ENCODE data around the gene TMEM47. TPM values are rescaled to one million over a fixed set of nuclear protein-coding genes. Genes with fewer than 3 reads are reported as not detected.

TMEM47 gene
- 27.3 and 28.5 TPM in 2 replicates for total RNA-seq (2021; fragmentation: NEBNext Ultra II Directional; extraction: Animal tissue kit (Norgen Biotek cat#: 25700))
- polyA plus RNA-seq (2011; rRNA removed) = 13.7 and 24.8 TPM in 2 replicates
- 18.5 TPM for polyA plus RNA-seq (2011; cell fraction: cytosol; rRNA removed)
- polyA plus RNA-seq (2011; cell fraction: nucleus; rRNA removed) = 16.4 TPM
- 11.7 to 23.4 TPM (median 15.7 TPM) in 4 replicates for polyA plus RNA-seq (2012, experiment 1 of 2)
- polyA plus RNA-seq (2012, experiment 2 of 2) = 2.1 TPM
- 40.2 TPM for polyA plus RNA-seq (2013, experiment 1 of 2)
- polyA plus RNA-seq (2013, experiment 2 of 2) = 41.3 TPM
- polyA minus RNA-seq (2011; rRNA and poly(A)+ RNA removed) = 29.0 and 46.5 TPM in 2 replicates
- polyA minus RNA-seq (2011; cell fraction: cytosol; rRNA and poly(A)+ RNA removed) = 15.9 TPM
- polyA minus RNA-seq (2011; cell fraction: nucleus; rRNA and poly(A)+ RNA removed) = 43.5 TPM
- long read RNA-seq, experiment 1, full-length matches to known transcripts = 14 of 39 reads
- long read RNA-seq, experiment 1, partial matches to known transcripts = 2 of 39 reads
- long read RNA-seq, experiment 1, other reads (novel, unspliced or antisense) = 23 of 39 reads
- long read RNA-seq, experiment 2, partial matches to known transcripts = 1 of 1 reads
- long read RNA-seq, experiment 2, other reads (novel, unspliced or antisense) = 0 of 1 reads

GRCh38 chrX:34656842-34657725, at the start of gene TMEM47:
TMEM47 (minus strand) TSS chrX:34657285; CDS start chrX:34657029, 256 bp downstream.
- H3K23me2 ChIP-seq (ENCODE audit: low read depth, low read length) = peaks cover 2% of the 10 kb centered on the region
- peaks cover 0 to 44% of the 10 kb centered on the region in 2 experiments; a peak in 3 of 4 replicates for H3K79me2 ChIP-seq (ENCODE audit: control insufficient read depth in 1 of 2, insufficient read depth in 2 of 2, low read length in 2 of 2)
- no peaks in the 10 kb centered on the region for H3K36me3 ChIP-seq (ENCODE audit: control insufficient read depth in 2 of 4, insufficient read depth in 4 of 4, low read length in 3 of 4)
- no peak within 1 kb of the TSS for H3K4ac ChIP-seq (replicated peaks; ENCODE audit: insufficient read length, low read depth, low read length)
- FAIRE-seq (no peak), DNase-seq (ENCODE audit: low read depth in 1 of 2, low spot score in 2 of 2) (peak; percentile 68 to 72)
- no peak within 1 kb of the TSS; the same call in 1 of the 2 replicates for H3K27ac ChIP-seq (ENCODE audit: low read depth, low read length)
- no peak within 1 kb of the TSS for H4K91ac ChIP-seq (replicated peaks; ENCODE audit: insufficient read length, low read length)
- H3K23ac ChIP-seq (ENCODE audit: insufficient read length) = no peak within 1 kb of the TSS
- H3K79me1 ChIP-seq (ENCODE audit: low read depth, low read length) = no peaks in the 10 kb centered on the region
- no peak within 1 kb of the TSS for H2BK15ac ChIP-seq (ENCODE audit: low read length)
- no peaks in the 10 kb centered on the region for H4K20me1 ChIP-seq (replicated peaks in 1 of 2; ENCODE audit: control insufficient read depth in 1 of 2, insufficient read depth in 2 of 2, low read length in 2 of 2)
- no peak within 1 kb of the TSS for H4K8ac ChIP-seq (ENCODE audit: extremely low read depth, insufficient read depth, low read length)
- H2BK5ac ChIP-seq (ENCODE audit: low read depth, low read length) = no peak within 1 kb of the TSS
- H2BK120ac ChIP-seq (replicated peaks; ENCODE audit: low read depth, low read length) = no peak within 1 kb of the TSS
- WGBS, 2 experiments (ENCODE audit: extremely low coverage in 1 of 2, insufficient coverage in 1 of 2, insufficient read length in 1 of 2, insufficient replicate concordance in 2 of 2, low coverage in 1 of 2, low lambda C conversion rate in 2 of 2, missing lambda C conversion rate in 1 of 2) = no CpG with 5 or more reads among the region's 100 CpGs
- no peaks in the 10 kb centered on the region for H3K9me3 ChIP-seq (ENCODE audit: insufficient read depth in 2 of 2, low read depth in 1 of 2, low read length in 1 of 2)
- CTCF ChIA-PET (ENCODE audit: partially characterized antibody) = interaction anchor here (0.9 kb wide), 1 partner anchor 24 kb away, joined by 3 read pairs; no protein-coding TSS in a partner anchor
- no peaks in the 10 kb centered on the region for H3K27me3 ChIP-seq (replicated peaks in 1 of 4; ENCODE audit: control insufficient read depth in 3 of 4, extremely low read depth in 1 of 4, insufficient read depth in 3 of 4, low read length in 3 of 4)
- peak within 1 kb of the TSS; percentile 43 for H4K5ac ChIP-seq (ENCODE audit: insufficient read length, low read depth, low read length)
- peak within 1 kb of the TSS; percentile 9 for H3K56ac ChIP-seq (replicated peaks; ENCODE audit: insufficient read length, low read depth, low read length)
- no peak within 1 kb of the TSS for H2BK12ac ChIP-seq (ENCODE audit: low read depth, low read length)
- no peak within 1 kb of the TSS for H2BK20ac ChIP-seq (ENCODE audit: low read length)
- H3K4me1 ChIP-seq (replicated peaks in 1 of 4; ENCODE audit: control insufficient read depth in 3 of 4, insufficient read depth in 4 of 4, low read length in 3 of 4) = peaks cover 0 to 10% (median 0%) of the 10 kb centered on the region in 4 experiments; a peak in 3 of 7 replicates
- POLR2A ChIA-PET (ENCODE audit: partially characterized antibody) = interaction anchor here (0.6 kb wide), 1 partner anchor 851 kb away, joined by 3 read pairs; no protein-coding TSS in a partner anchor
- H3K14ac ChIP-seq (ENCODE audit: insufficient read length) = no peak within 1 kb of the TSS
- no peak within 1 kb of the TSS for H2AK5ac ChIP-seq (ENCODE audit: low read depth, low read length)
- H3K9ac ChIP-seq (replicated peaks in 1 of 4; ENCODE audit: extremely low read depth in 1 of 4, low read depth in 3 of 4, low read length in 3 of 4) = peak within 1 kb of the TSS; percentile 20 to 79 (median 43); a peak in 6 of 7 replicates
- H3K4me2 ChIP-seq (ENCODE audit: insufficient read depth in 1 of 2, low read depth in 2 of 2, low read length in 2 of 2) = peak within 1 kb of the TSS; percentile 76 to 82
- no peak within 1 kb of the TSS for H2AFZ ChIP-seq (ENCODE audit: low read length)
- peak within 1 kb of the TSS; percentile 68 to 92 (median 83) for H3K4me3 ChIP-seq (ENCODE audit: extremely low read depth in 1 of 4, insufficient read depth in 2 of 4, low read depth in 3 of 4, low read length in 4 of 4)
- peak within 1 kb of the TSS; percentile 60; the same call in 1 of the 2 replicates for H3K18ac ChIP-seq (ENCODE audit: extremely low read depth, low read length)
- TF ChIP-seq POLR2AphosphoS5 (IDR thresholded peaks at IDR 0.05; ENCODE audit: low read depth, low read length) (peak; percentile 61), USF2 (IDR thresholded peaks at IDR 0.05; ENCODE audit: low read length) (0 out of 2 replicates have a peak, but pooled peaks have one; percentile 39), TBP (IDR thresholded peaks at IDR 0.05; ENCODE audit: low read depth, low read length) (peak; percentile 29; the same call in 1 of the 2 replicates), EP300 (IDR thresholded peaks at IDR 0.05; ENCODE audit: borderline replicate concordance in 1 of 2, low read depth in 2 of 2, low read length in 2 of 2) (no peak), PHF8 (conservative IDR thresholded peaks at IDR 0.05; ENCODE audit: low read depth, low read length) (peak; percentile 62; the same call in 1 of the 2 replicates), CREB1 (IDR thresholded peaks at IDR 0.05) (no peak), POLR2A (IDR thresholded peaks at IDR 0.05; ENCODE audit: control extremely low read depth in 1 of 2, low read depth in 2 of 2, low read length in 2 of 2) (peak; percentile 46 to 84)

All from H1 (cell line).